Measurements from ENCODE around the gene CLPSL2. TPM values are rescaled to one million over a fixed set of nuclear protein-coding genes. Genes with fewer than 3 reads are reported as not detected.

CLPSL2 gene
- total RNA-seq, 1 experiment from 2014 or later = 3.4 TPM

DNA sequence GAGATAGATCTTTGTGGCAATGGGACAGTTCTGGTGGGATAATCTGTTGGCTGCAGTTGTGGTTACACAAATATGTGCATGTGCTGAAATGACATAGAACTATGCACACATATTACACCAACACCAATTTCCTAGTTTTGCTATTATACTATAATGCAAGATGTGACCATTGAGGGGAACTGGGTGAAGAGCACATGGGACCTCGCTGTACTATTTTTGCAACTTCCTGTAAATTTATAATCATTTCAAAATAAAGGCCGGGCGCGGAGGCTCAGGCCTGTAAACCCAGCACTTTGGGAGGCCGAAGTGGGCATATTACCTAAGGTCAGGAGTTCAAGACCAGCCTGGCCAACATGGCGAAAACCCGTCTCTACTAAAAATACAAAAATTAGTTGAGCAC, 30.9 kb upstream of the CLPSL2 start (continued):
- TF ChIP-seq, protein P1, sequence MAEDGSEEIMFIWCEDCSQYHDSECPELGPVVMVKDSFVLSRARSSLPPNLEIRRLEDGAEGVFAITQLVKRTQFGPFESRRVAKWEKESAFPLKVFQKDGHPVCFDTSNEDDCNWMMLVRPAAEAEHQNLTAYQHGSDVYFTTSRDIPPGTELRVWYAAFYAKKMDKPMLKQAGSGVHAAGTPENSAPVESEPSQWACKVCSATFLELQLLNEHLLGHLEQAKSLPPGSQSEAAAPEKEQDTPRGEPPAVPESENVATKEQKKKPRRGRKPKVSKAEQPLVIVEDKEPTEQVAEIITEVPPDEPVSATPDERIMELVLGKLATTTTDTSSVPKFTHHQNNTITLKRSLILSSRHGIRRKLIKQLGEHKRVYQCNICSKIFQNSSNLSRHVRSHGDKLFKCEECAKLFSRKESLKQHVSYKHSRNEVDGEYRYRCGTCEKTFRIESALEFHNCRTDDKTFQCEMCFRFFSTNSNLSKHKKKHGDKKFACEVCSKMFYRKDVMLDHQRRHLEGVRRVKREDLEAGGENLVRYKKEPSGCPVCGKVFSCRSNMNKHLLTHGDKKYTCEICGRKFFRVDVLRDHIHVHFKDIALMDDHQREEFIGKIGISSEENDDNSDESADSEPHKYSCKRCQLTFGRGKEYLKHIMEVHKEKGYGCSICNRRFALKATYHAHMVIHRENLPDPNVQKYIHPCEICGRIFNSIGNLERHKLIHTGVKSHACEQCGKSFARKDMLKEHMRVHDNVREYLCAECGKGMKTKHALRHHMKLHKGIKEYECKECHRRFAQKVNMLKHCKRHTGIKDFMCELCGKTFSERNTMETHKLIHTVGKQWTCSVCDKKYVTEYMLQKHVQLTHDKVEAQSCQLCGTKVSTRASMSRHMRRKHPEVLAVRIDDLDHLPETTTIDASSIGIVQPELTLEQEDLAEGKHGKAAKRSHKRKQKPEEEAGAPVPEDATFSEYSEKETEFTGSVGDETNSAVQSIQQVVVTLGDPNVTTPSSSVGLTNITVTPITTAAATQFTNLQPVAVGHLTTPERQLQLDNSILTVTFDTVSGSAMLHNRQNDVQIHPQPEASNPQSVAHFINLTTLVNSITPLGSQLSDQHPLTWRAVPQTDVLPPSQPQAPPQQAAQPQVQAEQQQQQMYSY (CRISPR knock-in tag; IDR thresholded peaks at IDR 0.05) = no peak
- TF ChIP-seq, protein P2, sequence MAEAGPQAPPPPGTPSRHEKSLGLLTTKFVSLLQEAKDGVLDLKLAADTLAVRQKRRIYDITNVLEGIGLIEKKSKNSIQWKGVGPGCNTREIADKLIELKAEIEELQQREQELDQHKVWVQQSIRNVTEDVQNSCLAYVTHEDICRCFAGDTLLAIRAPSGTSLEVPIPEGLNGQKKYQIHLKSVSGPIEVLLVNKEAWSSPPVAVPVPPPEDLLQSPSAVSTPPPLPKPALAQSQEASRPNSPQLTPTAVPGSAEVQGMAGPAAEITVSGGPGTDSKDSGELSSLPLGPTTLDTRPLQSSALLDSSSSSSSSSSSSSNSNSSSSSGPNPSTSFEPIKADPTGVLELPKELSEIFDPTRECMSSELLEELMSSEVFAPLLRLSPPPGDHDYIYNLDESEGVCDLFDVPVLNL (CRISPR knock-in tag; IDR thresholded peaks at IDR 0.05; ENCODE audit: borderline replicate concordance, low read depth) = no peak
- TF ChIP-seq HMGA2 (CRISPR knock-in tag; IDR thresholded peaks at IDR 0.05) (no peak), NFYB (CRISPR knock-in tag; conservative IDR thresholded peaks at IDR 0.05; ENCODE audit: low read depth) (no peak), NFE2L1 (CRISPR knock-in tag; IDR thresholded peaks at IDR 0.05) (no peak), IRF2 (CRISPR knock-in tag; IDR thresholded peaks at IDR 0.05; ENCODE audit: borderline replicate concordance, low read depth) (no peak), ZNF232 (CRISPR knock-in tag; IDR thresholded peaks at IDR 0.05) (no peak)
- TF ChIP-seq, protein P3, sequence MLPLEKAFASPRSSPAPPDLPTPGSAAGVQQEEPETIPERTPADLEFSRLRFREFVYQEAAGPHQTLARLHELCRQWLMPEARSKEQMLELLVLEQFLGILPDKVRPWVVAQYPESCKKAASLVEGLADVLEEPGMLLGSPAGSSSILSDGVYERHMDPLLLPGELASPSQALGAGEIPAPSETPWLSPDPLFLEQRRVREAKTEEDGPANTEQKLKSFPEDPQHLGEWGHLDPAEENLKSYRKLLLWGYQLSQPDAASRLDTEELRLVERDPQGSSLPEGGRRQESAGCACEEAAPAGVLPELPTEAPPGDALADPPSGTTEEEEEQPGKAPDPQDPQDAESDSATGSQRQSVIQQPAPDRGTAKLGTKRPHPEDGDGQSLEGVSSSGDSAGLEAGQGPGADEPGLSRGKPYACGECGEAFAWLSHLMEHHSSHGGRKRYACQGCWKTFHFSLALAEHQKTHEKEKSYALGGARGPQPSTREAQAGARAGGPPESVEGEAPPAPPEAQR (CRISPR knock-in tag; IDR thresholded peaks at IDR 0.05) = no peak

DNA sequence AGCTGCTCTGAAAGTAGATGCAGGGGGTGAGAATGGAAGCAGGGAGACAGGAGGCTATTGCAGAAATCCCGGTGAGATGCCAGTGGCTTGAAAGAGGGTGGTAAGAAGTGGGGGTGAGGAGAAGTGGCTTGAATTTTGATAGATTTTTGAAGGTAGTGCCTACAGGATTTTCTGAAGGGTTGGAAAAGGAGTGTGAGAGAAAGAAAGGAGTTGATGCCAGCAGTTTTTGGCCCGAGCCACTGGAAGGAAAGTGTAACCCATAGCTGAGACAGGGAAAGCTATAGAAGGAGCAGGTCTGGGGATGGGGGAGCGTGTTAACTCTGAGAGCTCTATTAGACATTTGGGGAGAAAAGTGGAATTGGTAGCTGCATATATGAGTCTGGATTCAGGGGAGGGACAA, 29.9 kb upstream of the CLPSL2 start:
- H3K36me3 Mint-ChIP-seq = 0 out of 2 replicates have a peak, but pooled peaks cover 3% of the 10 kb centered on the region
- no peak overlapping the region for H3K4me3 Mint-ChIP-seq
- ChIA-PET CTCF (interaction anchor here (0.6 to 1.5 kb wide), 3 partner anchors 10 to 378 kb away, joined by 3 to 5 read pairs (median 3); partner anchors contain the start of gene ARMC12), POLR2A (interaction anchor here (0.5 kb wide), 1 partner anchor 96 kb away, joined by 5 read pairs; no protein-coding TSS in a partner anchor)
- no peak for ATAC-seq
- peaks cover 13% of the 10 kb centered on the region for H3K4me1 Mint-ChIP-seq
- no peaks in the 10 kb centered on the region; the same call in 1 of the 2 replicates for H3K27me3 Mint-ChIP-seq (ENCODE audit: low read depth)
- DNase-seq (ENCODE audit: low spot score) = no peak
- H3K9me3 Mint-ChIP-seq = peaks cover 9% of the 10 kb centered on the region
- no peak overlapping the region for H3K27ac Mint-ChIP-seq
- TF ChIP-seq, protein P4, sequence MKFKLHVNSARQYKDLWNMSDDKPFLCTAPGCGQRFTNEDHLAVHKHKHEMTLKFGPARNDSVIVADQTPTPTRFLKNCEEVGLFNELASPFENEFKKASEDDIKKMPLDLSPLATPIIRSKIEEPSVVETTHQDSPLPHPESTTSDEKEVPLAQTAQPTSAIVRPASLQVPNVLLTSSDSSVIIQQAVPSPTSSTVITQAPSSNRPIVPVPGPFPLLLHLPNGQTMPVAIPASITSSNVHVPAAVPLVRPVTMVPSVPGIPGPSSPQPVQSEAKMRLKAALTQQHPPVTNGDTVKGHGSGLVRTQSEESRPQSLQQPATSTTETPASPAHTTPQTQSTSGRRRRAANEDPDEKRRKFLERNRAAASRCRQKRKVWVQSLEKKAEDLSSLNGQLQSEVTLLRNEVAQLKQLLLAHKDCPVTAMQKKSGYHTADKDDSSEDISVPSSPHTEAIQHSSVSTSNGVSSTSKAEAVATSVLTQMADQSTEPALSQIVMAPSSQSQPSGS (CRISPR knock-in tag; IDR thresholded peaks at IDR 0.05; ENCODE audit: borderline replicate concordance, low read depth) = no peak
- TF ChIP-seq, protein P5, sequence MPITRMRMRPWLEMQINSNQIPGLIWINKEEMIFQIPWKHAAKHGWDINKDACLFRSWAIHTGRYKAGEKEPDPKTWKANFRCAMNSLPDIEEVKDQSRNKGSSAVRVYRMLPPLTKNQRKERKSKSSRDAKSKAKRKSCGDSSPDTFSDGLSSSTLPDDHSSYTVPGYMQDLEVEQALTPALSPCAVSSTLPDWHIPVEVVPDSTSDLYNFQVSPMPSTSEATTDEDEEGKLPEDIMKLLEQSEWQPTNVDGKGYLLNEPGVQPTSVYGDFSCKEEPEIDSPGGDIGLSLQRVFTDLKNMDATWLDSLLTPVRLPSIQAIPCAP (CRISPR knock-in tag; IDR thresholded peaks at IDR 0.05) = no peak
- no peak for TF ChIP-seq ZNF423 (CRISPR knock-in tag; IDR thresholded peaks at IDR 0.05)
- TF ChIP-seq, protein P6, sequence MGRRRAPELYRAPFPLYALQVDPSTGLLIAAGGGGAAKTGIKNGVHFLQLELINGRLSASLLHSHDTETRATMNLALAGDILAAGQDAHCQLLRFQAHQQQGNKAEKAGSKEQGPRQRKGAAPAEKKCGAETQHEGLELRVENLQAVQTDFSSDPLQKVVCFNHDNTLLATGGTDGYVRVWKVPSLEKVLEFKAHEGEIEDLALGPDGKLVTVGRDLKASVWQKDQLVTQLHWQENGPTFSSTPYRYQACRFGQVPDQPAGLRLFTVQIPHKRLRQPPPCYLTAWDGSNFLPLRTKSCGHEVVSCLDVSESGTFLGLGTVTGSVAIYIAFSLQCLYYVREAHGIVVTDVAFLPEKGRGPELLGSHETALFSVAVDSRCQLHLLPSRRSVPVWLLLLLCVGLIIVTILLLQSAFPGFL (CRISPR knock-in tag; IDR thresholded peaks at IDR 0.05; ENCODE audit: borderline replicate concordance) = no peak
- TF ChIP-seq, protein P7, sequence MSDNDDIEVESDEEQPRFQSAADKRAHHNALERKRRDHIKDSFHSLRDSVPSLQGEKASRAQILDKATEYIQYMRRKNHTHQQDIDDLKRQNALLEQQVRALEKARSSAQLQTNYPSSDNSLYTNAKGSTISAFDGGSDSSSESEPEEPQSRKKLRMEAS (CRISPR knock-in tag; IDR thresholded peaks at IDR 0.05) = no peak
- TF ChIP-seq FOXK1 (CRISPR knock-in tag; IDR thresholded peaks at IDR 0.05) = no peak
- TF ChIP-seq, protein P8, sequence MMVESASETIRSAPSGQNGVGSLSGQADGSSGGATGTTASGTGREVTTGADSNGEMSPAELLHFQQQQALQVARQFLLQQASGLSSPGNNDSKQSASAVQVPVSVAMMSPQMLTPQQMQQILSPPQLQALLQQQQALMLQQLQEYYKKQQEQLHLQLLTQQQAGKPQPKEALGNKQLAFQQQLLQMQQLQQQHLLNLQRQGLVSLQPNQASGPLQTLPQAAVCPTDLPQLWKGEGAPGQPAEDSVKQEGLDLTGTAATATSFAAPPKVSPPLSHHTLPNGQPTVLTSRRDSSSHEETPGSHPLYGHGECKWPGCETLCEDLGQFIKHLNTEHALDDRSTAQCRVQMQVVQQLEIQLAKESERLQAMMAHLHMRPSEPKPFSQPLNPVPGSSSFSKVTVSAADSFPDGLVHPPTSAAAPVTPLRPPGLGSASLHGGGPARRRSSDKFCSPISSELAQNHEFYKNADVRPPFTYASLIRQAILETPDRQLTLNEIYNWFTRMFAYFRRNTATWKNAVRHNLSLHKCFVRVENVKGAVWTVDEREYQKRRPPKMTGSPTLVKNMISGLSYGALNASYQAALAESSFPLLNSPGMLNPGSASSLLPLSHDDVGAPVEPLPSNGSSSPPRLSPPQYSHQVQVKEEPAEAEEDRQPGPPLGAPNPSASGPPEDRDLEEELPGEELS (CRISPR knock-in tag; IDR thresholded peaks at IDR 0.05) = no peak
- no peak for TF ChIP-seq NR1H2 (CRISPR knock-in tag; IDR thresholded peaks at IDR 0.05)
- TF ChIP-seq, protein P1 (CRISPR knock-in tag; IDR thresholded peaks at IDR 0.05) = no peak
- TF ChIP-seq ELF4 (CRISPR knock-in tag; IDR thresholded peaks at IDR 0.05; ENCODE audit: low read depth) = no peak
- no peak for TF ChIP-seq ESRRA (CRISPR knock-in tag; IDR thresholded peaks at IDR 0.05; ENCODE audit: borderline replicate concordance)
- TF ChIP-seq ATF1 (CRISPR knock-in tag; IDR thresholded peaks at IDR 0.05) = no peak
- no peak for TF ChIP-seq SP1 (CRISPR knock-in tag; conservative IDR thresholded peaks at IDR 0.05)
